Measurements from ENCODE around the gene SAXO1. TPM values are rescaled to one million over a fixed set of nuclear protein-coding genes. Genes with fewer than 3 reads are reported as not detected.

Gene SAXO1
- not detected in 5 replicates for total RNA-seq (2022; extraction: Qiagen RNA extraction)

DNA sequence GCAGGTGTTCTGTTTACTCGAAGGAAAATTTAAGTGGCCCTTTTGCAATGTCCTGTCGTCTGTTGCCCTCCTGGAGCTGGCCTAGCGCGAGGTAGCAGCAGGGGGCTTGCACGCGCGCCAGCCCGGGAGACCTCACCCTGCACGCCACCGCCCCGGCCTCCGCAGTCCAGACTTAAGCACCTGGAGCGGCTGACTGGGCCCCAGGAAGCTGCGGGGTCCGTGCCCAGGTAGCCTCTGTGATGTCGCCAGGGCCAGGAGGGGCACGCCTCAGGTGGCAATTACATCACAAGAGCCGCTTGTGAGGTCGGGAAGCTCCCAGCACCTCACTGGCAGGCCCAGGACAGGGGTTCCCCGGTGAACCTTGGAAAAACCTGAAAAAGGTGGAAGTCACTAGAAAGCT, at the start of gene SAXO1:
TSS of gene SAXO1 (minus strand) at position 195 of the 400 bp plus-strand sequence. CDS start 301 bp downstream, outside the sequence.

DNA sequence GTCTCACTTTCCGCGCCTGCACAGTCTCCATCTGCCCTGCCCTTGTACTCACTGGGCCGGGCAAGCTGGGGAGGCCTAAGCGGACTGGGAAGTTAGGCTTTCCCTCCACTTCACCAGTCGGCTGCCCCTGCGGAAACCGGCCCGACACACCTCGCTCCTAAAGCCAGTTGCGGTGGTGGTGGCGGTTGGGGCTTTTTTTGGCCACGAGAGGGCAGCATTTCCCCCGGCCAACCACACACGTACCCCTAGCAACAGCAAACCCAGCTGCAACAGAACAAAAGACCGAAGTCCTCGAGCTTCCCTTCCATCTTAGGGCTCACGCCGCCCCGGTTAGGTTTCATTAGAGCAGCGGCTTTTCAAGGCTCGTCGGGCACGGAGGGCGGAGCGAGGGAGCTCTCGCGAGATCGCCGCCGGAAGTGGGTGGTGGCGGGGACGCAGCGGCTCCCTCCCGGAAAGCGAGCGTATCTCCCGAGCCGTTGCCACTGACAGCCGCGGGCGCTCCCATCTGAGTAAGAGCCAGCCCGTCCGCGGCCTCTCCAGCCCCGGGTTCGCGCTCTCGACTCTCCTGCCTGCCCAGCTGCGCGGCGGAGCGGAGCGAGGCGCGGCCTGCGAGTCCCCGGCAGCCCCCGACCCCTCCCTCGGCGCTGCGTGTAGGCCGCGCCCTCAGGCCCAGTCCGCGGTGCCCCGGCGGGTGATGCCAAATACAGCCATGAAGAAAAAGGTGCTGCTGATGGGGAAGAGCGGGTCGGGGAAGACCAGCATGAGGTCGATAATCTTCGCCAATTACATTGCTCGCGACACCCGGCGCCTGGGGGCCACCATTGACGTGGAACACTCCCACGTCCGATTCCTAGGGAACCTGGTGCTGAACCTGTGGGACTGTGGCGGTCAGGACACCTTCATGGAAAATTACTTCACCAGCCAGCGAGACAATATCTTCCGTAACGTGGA, 16.2 kb upstream of the SAXO1 start, which contains the start of gene RRAGA:
TSS of gene RRAGA (plus strand) at position 462 of the 951 bp plus-strand sequence. CDS start at position 695, 233 bp downstream.

Other genes starting within 250 kb of the SAXO1 start
- gene RRAGA, start 16.2 kb upstream of the SAXO1 start, total RNA-seq (2022; extraction: Qiagen RNA extraction) = 104 to 135 TPM (median 129 TPM) in 5 replicates
- gene HAUS6, start 69.7 kb upstream of the SAXO1 start, total RNA-seq (2022; extraction: Qiagen RNA extraction) = 20.6 to 29.7 TPM (median 23.8 TPM) in 5 replicates
- gene PLIN2, start 94.3 kb upstream of the SAXO1 start, total RNA-seq (2022; extraction: Qiagen RNA extraction) = 57.1 to 72.1 TPM (median 58.5 TPM) in 5 replicates
- 13.2 to 23.6 TPM (median 15.9 TPM) in 5 replicates for gene DENND4C, start 197.5 kb upstream of the SAXO1 start, total RNA-seq (2022; extraction: Qiagen RNA extraction)

Data from A549 treated with Hydrocortisone at 1 μM for 4 hours (cell line).